ENCODE measurements around the gene RPS6KA5. TPM values are rescaled to one million over a fixed set of nuclear protein-coding genes. Genes with fewer than 3 reads are reported as not detected.

RPS6KA5 gene
- total RNA-seq, 4 donors from 2014 or later: 3.8 to 20.0 (median 14.8) TPM

DNA sequence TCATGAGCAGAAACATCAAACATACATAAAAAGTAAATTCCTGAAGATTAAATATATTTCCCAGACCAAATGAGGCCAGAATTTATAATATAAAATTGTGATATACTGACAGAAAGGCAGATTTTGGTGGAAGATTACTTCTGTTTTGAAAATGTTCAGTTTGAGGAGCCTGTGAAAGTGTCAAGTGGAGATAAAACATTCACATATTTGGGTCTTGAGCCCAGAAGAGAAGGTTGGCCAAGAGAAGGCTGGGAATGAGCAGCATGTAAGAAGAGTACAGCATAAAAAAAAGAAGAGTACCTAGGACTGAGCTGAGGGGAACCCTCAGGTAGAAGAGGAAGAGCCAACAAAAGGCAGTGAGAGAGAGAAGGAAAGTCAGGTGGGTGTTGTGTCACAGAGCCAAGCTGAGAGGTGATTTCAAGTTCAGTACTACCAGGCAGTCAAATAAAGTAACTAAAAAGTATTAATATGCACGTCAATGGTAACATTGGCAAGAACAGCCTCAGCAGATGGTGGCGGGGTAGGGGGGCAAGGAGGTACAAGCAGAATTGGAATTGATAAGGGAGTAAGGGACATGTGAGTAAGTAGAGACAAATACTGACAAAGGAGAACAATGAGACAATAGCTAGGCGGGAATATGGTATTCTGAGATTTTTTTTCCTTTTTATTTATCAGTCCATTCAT lies 123.5 kb downstream of the RPS6KA5 start:
- H3K36me3 ChIP-seq: no peaks in the 10 kb centered on the region
- intact Hi-C loops (cut with DNase I; ENCODE audit: low total_unique reads): no loop called here
- TF ChIP-seq, protein P1, sequence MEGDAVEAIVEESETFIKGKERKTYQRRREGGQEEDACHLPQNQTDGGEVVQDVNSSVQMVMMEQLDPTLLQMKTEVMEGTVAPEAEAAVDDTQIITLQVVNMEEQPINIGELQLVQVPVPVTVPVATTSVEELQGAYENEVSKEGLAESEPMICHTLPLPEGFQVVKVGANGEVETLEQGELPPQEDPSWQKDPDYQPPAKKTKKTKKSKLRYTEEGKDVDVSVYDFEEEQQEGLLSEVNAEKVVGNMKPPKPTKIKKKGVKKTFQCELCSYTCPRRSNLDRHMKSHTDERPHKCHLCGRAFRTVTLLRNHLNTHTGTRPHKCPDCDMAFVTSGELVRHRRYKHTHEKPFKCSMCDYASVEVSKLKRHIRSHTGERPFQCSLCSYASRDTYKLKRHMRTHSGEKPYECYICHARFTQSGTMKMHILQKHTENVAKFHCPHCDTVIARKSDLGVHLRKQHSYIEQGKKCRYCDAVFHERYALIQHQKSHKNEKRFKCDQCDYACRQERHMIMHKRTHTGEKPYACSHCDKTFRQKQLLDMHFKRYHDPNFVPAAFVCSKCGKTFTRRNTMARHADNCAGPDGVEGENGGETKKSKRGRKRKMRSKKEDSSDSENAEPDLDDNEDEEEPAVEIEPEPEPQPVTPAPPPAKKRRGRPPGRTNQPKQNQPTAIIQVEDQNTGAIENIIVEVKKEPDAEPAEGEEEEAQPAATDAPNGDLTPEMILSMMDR (IDR thresholded peaks at IDR 0.05): no peak
- no peak for TF ChIP-seq POLR2A (IDR thresholded peaks at IDR 0.05)
- no peaks in the 10 kb centered on the region for H3K9me3 ChIP-seq
- H3K27ac ChIP-seq: peak overlapping the region in 1 of 2 donors; percentile 1
- H3K4me3 ChIP-seq: no peak overlapping the region
- H3K4me1 ChIP-seq: no peaks in the 10 kb centered on the region
- no peaks in the 10 kb centered on the region for H3K27me3 ChIP-seq
- peak in 1 of 2 donors; percentile 24 for DNase-seq

DNA sequence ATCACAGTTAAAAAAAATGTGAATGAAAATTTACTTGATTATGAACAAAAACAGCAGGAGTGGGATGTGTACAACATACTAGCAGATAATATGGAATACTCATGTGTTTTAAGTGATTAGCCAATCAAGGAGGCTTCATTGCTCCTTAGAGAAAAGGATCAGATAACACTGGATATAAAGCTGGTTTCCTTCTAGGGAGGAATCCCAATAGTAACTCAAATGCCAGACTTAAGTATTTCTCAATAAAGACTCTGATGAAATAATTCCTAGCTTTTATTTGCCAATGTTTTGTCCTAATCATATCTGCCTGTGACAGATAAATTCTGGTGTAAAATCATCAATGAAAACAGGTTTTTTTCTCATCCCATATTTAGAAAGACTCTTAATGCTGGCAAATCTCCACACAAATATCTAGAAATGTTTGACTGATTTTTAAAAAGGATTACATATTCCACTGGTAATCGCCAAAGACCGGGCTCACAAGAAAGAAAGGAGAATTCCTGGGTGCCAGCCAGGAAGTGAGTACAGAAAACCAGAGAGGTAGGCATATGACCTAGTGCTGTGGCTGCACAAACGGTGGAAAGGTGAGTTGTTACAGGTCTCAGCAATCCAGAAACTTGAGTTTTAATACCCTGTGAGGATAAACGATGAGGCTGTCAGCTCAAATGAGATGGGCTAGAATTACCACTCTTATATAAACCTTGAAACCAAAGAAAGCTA lies 135.7 kb downstream of the RPS6KA5 start:
- TF ChIP-seq, protein P1 (IDR thresholded peaks at IDR 0.05): no peak
- TF ChIP-seq POLR2A (IDR thresholded peaks at IDR 0.05): no peak
- Histone ChIP-seq H3K27me3 (no peaks in the 10 kb centered on the region), H3K9me3 (no peaks in the 10 kb centered on the region), H3K4me3 (no peak overlapping the region), H3K36me3 (no peaks in the 10 kb centered on the region), H3K4me1 (no peaks in the 10 kb centered on the region), H3K27ac (no peak overlapping the region)
- intact Hi-C loops (cut with DNase I; ENCODE audit: low total_unique reads): no loop called here
- no peak for DNase-seq

DNA sequence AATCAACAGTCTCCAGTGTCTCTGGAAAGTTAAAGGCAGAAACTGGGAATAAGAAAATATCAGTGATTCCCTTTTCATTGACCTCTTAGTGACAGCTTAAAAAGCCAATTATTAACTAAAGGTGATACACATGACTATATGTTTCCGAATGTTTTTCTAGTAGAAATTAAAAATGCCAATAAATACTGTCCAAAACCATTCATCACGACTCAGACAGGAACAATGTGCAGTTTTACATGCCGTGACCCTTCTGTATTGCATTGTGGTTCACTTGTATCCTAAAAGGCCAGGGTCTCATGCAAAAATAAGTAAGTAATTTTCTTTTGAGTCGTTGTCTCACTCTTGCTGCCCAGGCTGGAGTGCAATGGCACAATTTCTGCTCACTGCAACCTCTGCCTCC lies 138.3 kb downstream of the RPS6KA5 start:
- intact Hi-C loops (cut with DNase I; ENCODE audit: low total_unique reads): no loop called here
- no peak overlapping the region for H3K4me3 ChIP-seq
- H3K27ac ChIP-seq: no peak overlapping the region
- H3K36me3 ChIP-seq: no peaks in the 10 kb centered on the region
- no peaks in the 10 kb centered on the region for H3K27me3 ChIP-seq
- no peaks in the 10 kb centered on the region for H3K9me3 ChIP-seq
- no peak for DNase-seq
- TF ChIP-seq, protein P1 (IDR thresholded peaks at IDR 0.05): no peak
- TF ChIP-seq POLR2A (IDR thresholded peaks at IDR 0.05): no peak
- no peaks in the 10 kb centered on the region for H3K4me1 ChIP-seq

DNA sequence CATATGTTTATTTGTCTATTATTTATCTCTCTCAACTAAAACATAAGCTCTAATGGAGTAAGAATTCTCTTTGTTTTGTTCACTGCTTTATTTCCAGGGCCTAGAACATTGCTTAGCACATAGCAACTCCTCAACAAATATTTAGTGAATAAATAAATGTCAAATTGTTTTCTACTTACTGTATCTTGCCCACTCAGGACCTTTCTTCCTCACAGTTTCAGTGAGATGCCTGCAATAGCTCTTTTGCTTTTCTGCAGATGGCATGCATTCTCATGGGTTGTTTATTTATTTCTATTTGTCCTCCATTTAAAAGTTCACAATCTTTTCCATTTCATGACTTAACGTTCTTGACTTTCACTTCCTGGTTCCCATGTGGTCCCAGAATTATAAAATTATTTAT lies 149.3 kb downstream of the RPS6KA5 start:
- Histone ChIP-seq H3K27ac (peak overlapping the region in 1 of 2 donors; percentile 1), H3K4me3 (no peak overlapping the region), H3K9me3 (no peaks in the 10 kb centered on the region), H3K4me1 (no peaks in the 10 kb centered on the region), H3K36me3 (no peaks in the 10 kb centered on the region), H3K27me3 (no peaks in the 10 kb centered on the region)
- no peak for TF ChIP-seq POLR2A (IDR thresholded peaks at IDR 0.05)
- TF ChIP-seq, protein P1 (IDR thresholded peaks at IDR 0.05): no peak
- intact Hi-C loops (cut with DNase I; ENCODE audit: low total_unique reads): no loop called here
- DNase-seq: no peak

GRCh38 chr14:90907178-90907577 lies 153.3 kb downstream of the RPS6KA5 start:
- Histone ChIP-seq H3K4me3 (no peak overlapping the region), H3K27ac (no peak overlapping the region), H3K9me3 (no peaks in the 10 kb centered on the region), H3K27me3 (no peaks in the 10 kb centered on the region), H3K4me1 (no peaks in the 10 kb centered on the region), H3K36me3 (no peaks in the 10 kb centered on the region)
- intact Hi-C loops (cut with DNase I; ENCODE audit: low total_unique reads): loop anchor here (10.0 kb wide), 1 partner anchor 378 kb away; no protein-coding TSS in a partner anchor
- TF ChIP-seq, protein P1 (IDR thresholded peaks at IDR 0.05): no peak
- TF ChIP-seq POLR2A (IDR thresholded peaks at IDR 0.05): no peak
- no peak for DNase-seq

All from uterus (tissue), 4 donors.